HG02938 (cell line): ENCODE data around the gene USP10.

Experiments used
- ATAC-seq: cut with Tn5 transposase; IDR thresholded peaks from one replicate; pipeline ENCODE4 v1.9.1; 2021; ENCODE audit warnings: mild to moderate bottlenecking, moderate library complexity; ENCODE audit not compliant: unreplicated experiment

Gene USP10

GRCh38 chr16:84795329-84796053 is 95.7 kb downstream of the USP10 start:
- ATAC-seq: no peak

GRCh38 chr16:84800158-84800978 is 100.6 kb downstream of the USP10 start:
- ATAC-seq: no peak

- no peak for ATAC-seq
These were observed 103.3 kb downstream of the USP10 start for GRCh38 chr16:84803146-84803545.

- no peak for ATAC-seq
These were observed 104.5 kb downstream of the USP10 start for GRCh38 chr16:84804326-84804725.

GRCh38 chr16:84806256-84806889 is 106.6 kb downstream of the USP10 start:
- ATAC-seq: no peak

GRCh38 chr16:84806890-84807258 is 107.1 kb downstream of the USP10 start:
- ATAC-seq: no peak

GRCh38 chr16:84807776-84808175 is 108.0 kb downstream of the USP10 start:
- ATAC-seq: no peak

GRCh38 chr16:84808826-84809225 is 109.0 kb downstream of the USP10 start:
- ATAC-seq: no peak

GRCh38 chr16:84810518-84811273 is 110.9 kb downstream of the USP10 start:
- ATAC-seq: no peak

- no peak for ATAC-seq
These were observed 111.7 kb downstream of the USP10 start for GRCh38 chr16:84811529-84811928.

GRCh38 chr16:84813141-84813934 is 113.5 kb downstream of the USP10 start:
- ATAC-seq: no peak

GRCh38 chr16:84815462-84815861 is 115.7 kb downstream of the USP10 start:
- no peak for ATAC-seq

- no peak for ATAC-seq
These were observed 116.2 kb downstream of the USP10 start for GRCh38 chr16:84816023-84816422.

- ATAC-seq: no peak
These were observed 116.7 kb downstream of the USP10 start for GRCh38 chr16:84816485-84816884.

GRCh38 chr16:84817206-84817605 is 117.4 kb downstream of the USP10 start:
- no peak for ATAC-seq

- ATAC-seq: no peak
These were observed 117.8 kb downstream of the USP10 start for GRCh38 chr16:84817613-84818012.

GRCh38 chr16:84818133-84818532 is 118.3 kb downstream of the USP10 start:
- ATAC-seq: no peak

- ATAC-seq: no peak
These were observed 119.3 kb downstream of the USP10 start for GRCh38 chr16:84818989-84819643.

- ATAC-seq: no peak
These were observed 120.0 kb downstream of the USP10 start, which contains the start of gene CRISPLD2 for GRCh38 chr16:84819644-84820304. CRISPLD2 (plus strand) TSS chr16:84819985; CDS start chr16:84838496, 18,511 bp downstream.
